Osteocyte (in vitro differentiated cells): Measurements from ENCODE around the gene UGP2. TPM values are rescaled to one million over a fixed set of nuclear protein-coding genes. Genes with fewer than 3 reads are reported as not detected.

ENCODE experiments used
- DNase-seq: peaks from one replicate; pipeline ENCODE4 v3.0.0; 2021; ENCODE audit warnings: mixed read lengths; ENCODE audit not compliant: unreplicated experiment; ENCODE audit errors: extremely low spot score
- H3K27ac Mint-ChIP-seq: one replicate; pipeline ENCODE4 v1.8.0; 2021; ENCODE audit warnings: mild to moderate bottlenecking, mixed read lengths; ENCODE audit not compliant: unreplicated experiment
- H3K27me3 Mint-ChIP-seq: one replicate; pipeline ENCODE4 v1.8.0; 2021; ENCODE audit warnings: mixed read lengths; ENCODE audit not compliant: unreplicated experiment
- H3K36me3 Mint-ChIP-seq: one replicate; pipeline ENCODE4 v1.8.0; 2021; ENCODE audit warnings: mixed read lengths; ENCODE audit not compliant: unreplicated experiment
- H3K4me1 Mint-ChIP-seq: one replicate; pipeline ENCODE4 v1.8.0; 2021; ENCODE audit warnings: mixed read lengths; ENCODE audit not compliant: unreplicated experiment
- H3K4me3 Mint-ChIP-seq: one replicate; pipeline ENCODE4 v1.8.0; 2021; ENCODE audit warnings: mild to moderate bottlenecking, moderate library complexity, mixed read lengths; ENCODE audit not compliant: unreplicated experiment
- H3K9me3 Mint-ChIP-seq: one replicate; pipeline ENCODE4 v1.8.0; 2021; ENCODE audit warnings: mixed read lengths; ENCODE audit not compliant: unreplicated experiment
- total RNA-seq: library from RNA; stranded (reverse); gene quantifications from 2 replicates; pipeline ENCODE4 v1.2.1, GENCODE V29; 2021
- TF ChIP-seq, protein P1 (sequence below): fragments of 200-600 bp; sonication (generic); IDR thresholded peaks from 2 replicates; pipeline ENCODE4 v1.5.0; 2021; ENCODE audit warnings: antibody characterized with exemption, mild to moderate bottlenecking, moderate library complexity

Gene UGP2
- total RNA-seq, 1 donor from 2014 or later = 109 TPM

DNA sequence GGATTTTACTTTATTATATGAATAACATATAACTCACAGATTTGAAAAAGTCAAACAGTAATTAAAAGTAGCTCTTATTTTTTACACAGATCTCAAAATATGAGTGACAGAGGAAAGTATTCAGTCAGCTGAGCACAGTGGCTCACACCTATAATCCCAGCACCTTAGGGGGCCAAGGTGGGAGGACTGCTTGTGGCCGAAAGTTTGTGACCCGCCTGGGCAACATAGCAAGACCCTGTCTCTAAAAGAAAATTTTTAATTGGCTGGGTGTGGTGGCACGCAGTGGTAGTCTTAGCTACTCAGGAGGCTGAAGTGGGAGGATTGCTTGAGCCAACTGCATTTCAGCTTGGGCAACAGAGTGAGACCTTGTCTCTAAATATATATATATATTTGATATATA lies 19.2 kb upstream of the UGP2 start:
- TF ChIP-seq, protein P1, sequence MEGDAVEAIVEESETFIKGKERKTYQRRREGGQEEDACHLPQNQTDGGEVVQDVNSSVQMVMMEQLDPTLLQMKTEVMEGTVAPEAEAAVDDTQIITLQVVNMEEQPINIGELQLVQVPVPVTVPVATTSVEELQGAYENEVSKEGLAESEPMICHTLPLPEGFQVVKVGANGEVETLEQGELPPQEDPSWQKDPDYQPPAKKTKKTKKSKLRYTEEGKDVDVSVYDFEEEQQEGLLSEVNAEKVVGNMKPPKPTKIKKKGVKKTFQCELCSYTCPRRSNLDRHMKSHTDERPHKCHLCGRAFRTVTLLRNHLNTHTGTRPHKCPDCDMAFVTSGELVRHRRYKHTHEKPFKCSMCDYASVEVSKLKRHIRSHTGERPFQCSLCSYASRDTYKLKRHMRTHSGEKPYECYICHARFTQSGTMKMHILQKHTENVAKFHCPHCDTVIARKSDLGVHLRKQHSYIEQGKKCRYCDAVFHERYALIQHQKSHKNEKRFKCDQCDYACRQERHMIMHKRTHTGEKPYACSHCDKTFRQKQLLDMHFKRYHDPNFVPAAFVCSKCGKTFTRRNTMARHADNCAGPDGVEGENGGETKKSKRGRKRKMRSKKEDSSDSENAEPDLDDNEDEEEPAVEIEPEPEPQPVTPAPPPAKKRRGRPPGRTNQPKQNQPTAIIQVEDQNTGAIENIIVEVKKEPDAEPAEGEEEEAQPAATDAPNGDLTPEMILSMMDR = no peak
- Mint-ChIP-seq H3K36me3 (no peaks in the 10 kb centered on the region), H3K4me3 (no peak overlapping the region), H3K9me3 (no peaks in the 10 kb centered on the region), H3K27me3 (no peaks in the 10 kb centered on the region), H3K4me1 (peaks cover 17% of the 10 kb centered on the region), H3K27ac (no peak overlapping the region)
- DNase-seq = no peak

DNA sequence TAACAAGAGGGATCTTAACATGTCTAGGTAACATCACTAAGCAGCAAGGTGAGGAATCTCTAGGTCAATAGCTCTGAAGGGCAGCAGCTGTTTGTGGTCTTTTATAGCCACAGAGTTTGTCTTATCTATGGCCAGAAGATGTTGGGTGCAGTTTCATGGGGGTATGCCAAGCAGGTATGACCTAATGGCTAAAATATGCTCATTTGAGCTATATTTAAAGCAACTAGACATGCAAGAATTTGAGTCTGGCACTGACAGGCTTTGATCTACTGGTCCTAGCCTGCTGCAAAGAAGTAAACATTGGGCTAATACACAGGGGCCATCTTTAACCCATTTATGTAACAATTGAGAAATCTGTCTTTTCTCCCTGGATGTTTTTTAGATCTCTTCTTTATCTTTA lies 13.9 kb upstream of the UGP2 start:
- Mint-ChIP-seq H3K27ac (no peak overlapping the region), H3K4me3 (no peak overlapping the region), H3K36me3 (no peaks in the 10 kb centered on the region), H3K27me3 (no peaks in the 10 kb centered on the region), H3K4me1 (peaks cover 19% of the 10 kb centered on the region), H3K9me3 (no peaks in the 10 kb centered on the region)
- TF ChIP-seq, protein P1 = no peak
- DNase-seq = no peak

DNA sequence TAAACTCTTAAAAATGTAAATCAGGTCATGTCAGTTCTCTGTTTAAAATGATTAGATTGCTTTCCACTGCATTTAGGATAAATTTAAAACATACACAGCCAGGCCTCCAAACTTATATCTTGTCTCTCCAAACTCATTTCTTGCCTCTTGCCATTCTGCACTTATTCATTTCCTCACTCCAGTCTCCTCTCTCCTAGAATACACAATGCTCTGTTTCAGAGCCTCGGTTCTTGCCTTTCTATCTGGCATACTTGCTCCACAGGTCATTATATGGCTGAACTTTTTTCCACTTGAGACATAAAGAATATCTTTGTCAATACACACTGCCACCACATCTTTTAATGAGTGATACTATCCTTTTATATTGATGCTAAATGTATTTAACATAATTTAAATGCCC lies 10.5 kb upstream of the UGP2 start:
- no peaks in the 10 kb centered on the region for H3K36me3 Mint-ChIP-seq
- TF ChIP-seq, protein P1 = no peak
- no peaks in the 10 kb centered on the region for H3K27me3 Mint-ChIP-seq
- no peak overlapping the region for H3K4me3 Mint-ChIP-seq
- no peak for DNase-seq
- H3K4me1 Mint-ChIP-seq = peaks cover 19% of the 10 kb centered on the region
- no peak overlapping the region for H3K27ac Mint-ChIP-seq
- no peaks in the 10 kb centered on the region for H3K9me3 Mint-ChIP-seq

DNA sequence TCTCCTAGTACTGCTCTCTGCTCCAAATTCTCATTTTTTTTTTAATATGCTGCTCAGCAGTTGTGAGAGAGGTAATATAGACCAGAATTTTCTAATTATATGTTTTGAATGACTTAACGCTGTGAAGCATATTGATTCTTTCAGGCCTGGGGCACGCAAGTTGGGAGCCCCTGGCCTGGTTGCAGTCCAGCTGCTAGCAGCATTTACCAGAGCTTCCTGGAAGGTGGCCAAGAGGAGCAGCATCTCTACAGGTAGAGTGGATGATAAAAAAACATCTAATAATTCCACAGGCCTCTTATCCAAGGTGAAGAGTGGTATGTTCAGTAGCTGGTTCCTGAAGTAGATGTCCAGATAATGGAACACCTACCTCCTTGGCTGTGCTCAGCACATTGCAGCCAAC lies 7.3 kb upstream of the UGP2 start:
- H3K4me3 Mint-ChIP-seq = no peak overlapping the region
- DNase-seq = no peak

DNA sequence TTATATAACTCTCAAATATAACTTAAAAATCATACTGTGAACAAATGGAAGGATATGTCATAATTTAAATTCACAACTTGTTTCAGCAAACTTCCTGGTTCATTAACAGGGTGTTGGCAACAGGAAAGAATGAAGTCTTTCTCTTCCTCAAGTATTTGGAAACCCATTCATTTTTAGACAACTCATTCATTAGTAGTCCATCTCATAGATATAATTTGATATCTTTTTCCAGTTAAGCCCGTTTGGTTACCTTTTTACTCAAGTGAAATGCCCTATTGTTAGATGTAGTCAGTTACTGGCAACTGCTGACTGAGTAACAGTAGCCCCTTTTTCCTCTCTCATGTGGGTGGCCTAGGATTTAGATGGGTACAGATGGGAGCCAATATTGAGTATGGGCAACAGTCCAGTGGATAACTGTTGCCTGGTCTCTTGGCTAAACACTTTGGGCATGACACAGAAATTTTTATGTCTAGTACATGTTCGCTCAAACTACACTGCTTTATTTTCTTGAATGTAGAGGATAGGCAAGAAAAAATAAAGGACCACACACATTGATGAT lies 4.6 kb upstream of the UGP2 start:
- Mint-ChIP-seq H3K27me3 (no peaks in the 10 kb centered on the region), H3K9me3 (no peaks in the 10 kb centered on the region), H3K4me1 (peaks cover 11% of the 10 kb centered on the region), H3K4me3 (no peak overlapping the region), H3K36me3 (no peaks in the 10 kb centered on the region), H3K27ac (no peak overlapping the region)
- no peak for DNase-seq
- TF ChIP-seq, protein P1 = no peak

More for the DNA sequence above, 7.3 kb upstream of the UGP2 start:
- TF ChIP-seq, protein P1 = no peak
- Mint-ChIP-seq H3K27ac (no peak overlapping the region), H3K9me3 (no peaks in the 10 kb centered on the region), H3K36me3 (no peaks in the 10 kb centered on the region), H3K27me3 (no peaks in the 10 kb centered on the region), H3K4me1 (no peaks in the 10 kb centered on the region)
